Thoracic aorta (tissue), 2 donors: ENCODE results near the gene MYD88. TPM values are rescaled to one million over a fixed set of nuclear protein-coding genes. Genes with fewer than 3 reads are reported as not detected.
"Not testable (repeated sequence)": the region's sequence is repeated elsewhere in the genome, so short reads cannot be mapped to it uniquely, and the experiment has no call there.

Source experiments
- ATAC-seq: fragments of 150-250 bp; one replicate; pipeline ENCODE4 v1.8.0; 2017; ENCODE audit warnings: low read depth; ENCODE audit not compliant: insufficient number of reproducible peaks, low FRiP score
- DNase-seq: peaks from one replicate; pipeline ENCODE4 v3.0.0-alpha.2; 2020; ENCODE audit warnings: low spot score
- H3K27ac ChIP-seq, 2 donors: fragments of 200-600 bp; sonication (generic); 1 replicate in 1 of 2; 2 replicates in 1 of 2; pipeline ENCODE4 v1.5.1; 2016; ENCODE audit warnings: mild to moderate bottlenecking in 2 of 2, moderate library complexity in 2 of 2
- H3K27me3 ChIP-seq: fragments of 200-600 bp; sonication (generic); replicated peaks from 2 replicates; pipeline ENCODE4 v1.6.0; 2016; ENCODE audit warnings: mild to moderate bottlenecking; ENCODE audit not compliant: insufficient read depth
- H3K36me3 ChIP-seq: fragments of 200-600 bp; sonication (generic); one replicate; pipeline ENCODE4 v1.5.1; 2016
- H3K4me1 ChIP-seq, 2 donors: fragments of 200-600 bp; sonication (generic); 1 replicate in 1 of 2; 2 replicates in 1 of 2; pipeline versions ENCODE4 v1.5.1 to v1.6.0; 2016; ENCODE audit warnings: low read depth in 2 of 2, mild to moderate bottlenecking in 1 of 2; ENCODE audit not compliant: control insufficient read depth in 1 of 2
- H3K4me3 ChIP-seq: fragments of 200-600 bp; sonication (generic); 2 replicates; pipeline ENCODE4 v1.5.1; 2016; ENCODE audit warnings: mild to moderate bottlenecking
- H3K9me3 ChIP-seq: fragments of 200-600 bp; sonication (generic); 2 replicates; pipeline ENCODE4 v1.5.1; 2016
- total RNA-seq, 2 donors: library from RNA; depleted of rRNA; stranded (reverse); fragments of >200 nt; gene quantifications; one replicate each; pipeline versions ENCODE4 v1.1.0 to v1.2.3, GENCODE V29; 2016
- TF ChIP-seq, protein P1 (sequence below): fragments of 200-600 bp; sonication (generic); IDR thresholded peaks from one replicate; pipeline ENCODE4 v1.5.1; 2019; ENCODE audit warnings: antibody characterized with exemption

The MYD88 gene
- total RNA-seq, 2 donors from 2014 or later: 27.8 to 49.7 TPM

DNA sequence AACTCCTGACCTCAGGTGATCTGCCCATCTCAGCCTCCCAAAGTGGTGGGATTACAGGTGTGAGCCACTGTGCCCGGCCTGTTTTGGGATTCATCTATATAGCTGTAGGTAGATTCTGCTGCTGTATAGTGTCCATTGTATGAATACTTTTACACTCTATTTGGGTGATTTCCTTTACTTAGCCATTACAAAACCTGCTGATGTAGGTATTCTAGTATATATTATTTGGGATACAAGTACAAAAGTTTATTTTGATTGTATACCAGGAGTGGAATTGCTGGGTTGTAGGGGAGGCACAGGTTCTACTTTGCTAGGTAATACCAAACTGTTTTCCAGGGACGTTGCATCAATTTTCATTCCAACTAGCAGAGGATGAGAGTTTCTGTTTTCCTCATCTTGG, 17.4 kb downstream of the MYD88 start:
- Histone ChIP-seq H3K27ac (no peak overlapping the region), H3K27me3 (no peaks in the 10 kb centered on the region), H3K36me3 (no peaks in the 10 kb centered on the region), H3K4me1 (no peaks in the 10 kb centered on the region), H3K4me3 (no peak overlapping the region), H3K9me3 (no peaks in the 10 kb centered on the region)
- ATAC-seq: no peak
- DNase-seq: no peak
- TF ChIP-seq, protein P1, sequence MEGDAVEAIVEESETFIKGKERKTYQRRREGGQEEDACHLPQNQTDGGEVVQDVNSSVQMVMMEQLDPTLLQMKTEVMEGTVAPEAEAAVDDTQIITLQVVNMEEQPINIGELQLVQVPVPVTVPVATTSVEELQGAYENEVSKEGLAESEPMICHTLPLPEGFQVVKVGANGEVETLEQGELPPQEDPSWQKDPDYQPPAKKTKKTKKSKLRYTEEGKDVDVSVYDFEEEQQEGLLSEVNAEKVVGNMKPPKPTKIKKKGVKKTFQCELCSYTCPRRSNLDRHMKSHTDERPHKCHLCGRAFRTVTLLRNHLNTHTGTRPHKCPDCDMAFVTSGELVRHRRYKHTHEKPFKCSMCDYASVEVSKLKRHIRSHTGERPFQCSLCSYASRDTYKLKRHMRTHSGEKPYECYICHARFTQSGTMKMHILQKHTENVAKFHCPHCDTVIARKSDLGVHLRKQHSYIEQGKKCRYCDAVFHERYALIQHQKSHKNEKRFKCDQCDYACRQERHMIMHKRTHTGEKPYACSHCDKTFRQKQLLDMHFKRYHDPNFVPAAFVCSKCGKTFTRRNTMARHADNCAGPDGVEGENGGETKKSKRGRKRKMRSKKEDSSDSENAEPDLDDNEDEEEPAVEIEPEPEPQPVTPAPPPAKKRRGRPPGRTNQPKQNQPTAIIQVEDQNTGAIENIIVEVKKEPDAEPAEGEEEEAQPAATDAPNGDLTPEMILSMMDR: no peak

DNA sequence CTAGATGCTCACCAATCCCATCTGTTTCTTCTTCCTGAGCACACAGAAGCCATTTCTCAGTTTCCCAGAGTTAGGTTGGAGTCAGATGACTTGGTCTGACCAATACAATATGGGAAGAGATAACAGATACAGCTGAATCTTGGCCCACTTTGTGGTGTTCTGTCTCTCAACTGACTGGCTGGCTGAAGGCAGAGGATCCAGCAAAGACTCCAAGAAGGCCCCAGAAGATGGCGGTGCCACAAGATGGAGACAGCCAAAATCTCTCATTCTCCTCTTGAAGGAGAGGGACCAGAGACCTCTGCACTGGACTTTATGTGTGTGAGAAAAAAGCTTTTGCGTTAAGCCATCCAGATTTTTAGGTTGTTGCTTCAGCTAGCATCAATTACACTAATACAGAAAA, 18.7 kb downstream of the MYD88 start:
- DNase-seq (no peak), ATAC-seq (no peak)
- Histone ChIP-seq H3K36me3 (no peaks in the 10 kb centered on the region), H3K9me3 (no peaks in the 10 kb centered on the region), H3K4me3 (no peak overlapping the region), H3K27ac (no peak overlapping the region), H3K4me1 (no peaks in the 10 kb centered on the region), H3K27me3 (no peaks in the 10 kb centered on the region)
- TF ChIP-seq, protein P1: no peak

DNA sequence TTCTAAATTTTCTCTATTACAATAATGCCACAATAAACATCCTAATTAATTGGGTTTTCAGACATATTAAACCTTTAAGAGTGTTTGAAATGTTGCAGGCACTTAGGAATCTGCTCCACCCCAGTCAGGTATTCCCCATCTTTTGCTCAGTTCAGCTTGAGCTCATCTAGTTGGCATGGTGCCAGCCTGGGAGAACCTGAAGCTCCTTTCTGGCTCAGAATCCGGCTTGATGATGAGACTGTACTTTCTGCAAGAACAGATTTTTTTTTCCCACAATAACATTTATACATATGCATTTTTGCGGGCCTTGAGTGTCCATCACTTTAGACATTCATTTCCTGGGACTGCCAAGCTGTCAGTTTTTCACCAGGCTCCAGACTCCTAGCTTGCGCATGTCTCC, 19.1 kb downstream of the MYD88 start:
- H3K36me3 ChIP-seq: no peaks in the 10 kb centered on the region
- no peaks in the 10 kb centered on the region for H3K4me1 ChIP-seq
- H3K27me3 ChIP-seq: no peaks in the 10 kb centered on the region
- ATAC-seq: no peak
- H3K9me3 ChIP-seq: no peaks in the 10 kb centered on the region
- no peak for DNase-seq
- TF ChIP-seq, protein P1: no peak
- no peak overlapping the region for H3K4me3 ChIP-seq
- no peak overlapping the region for H3K27ac ChIP-seq

DNA sequence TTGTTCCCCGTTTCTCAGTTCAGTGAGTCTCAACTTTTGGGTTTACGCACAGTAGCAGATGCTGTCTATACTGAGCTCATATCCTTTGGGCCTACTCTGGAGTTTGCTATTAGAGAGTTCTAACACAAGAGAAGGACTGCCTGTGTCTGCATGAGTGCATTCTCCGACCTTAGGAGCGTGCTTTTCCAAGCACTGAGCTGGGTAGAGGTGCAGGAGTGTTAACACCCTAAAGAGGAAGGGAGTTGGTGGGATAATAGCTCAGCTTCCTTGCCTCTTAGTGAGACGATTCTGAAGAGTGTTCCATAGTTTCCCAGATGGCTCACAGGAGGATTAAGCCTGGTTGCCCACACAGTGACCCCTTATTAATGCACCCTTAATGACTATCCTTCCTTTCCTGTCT, 20.0 kb downstream of the MYD88 start:
- DNase-seq: no peak

DNA sequence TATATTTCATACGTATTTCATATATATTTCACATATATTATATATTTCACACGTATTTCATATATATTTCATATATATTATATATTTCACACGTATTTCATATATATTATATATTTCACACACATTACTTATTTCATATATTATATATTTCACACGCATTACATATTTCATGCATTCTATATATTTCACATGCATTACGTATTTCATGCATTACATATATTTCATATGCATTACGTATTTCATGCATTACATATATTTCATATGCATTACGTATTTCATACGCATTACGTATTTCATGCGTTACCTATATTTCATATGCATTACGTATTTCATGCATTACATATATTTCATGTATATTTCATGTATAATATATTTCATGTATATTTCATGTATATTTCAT, 22.2 kb downstream of the MYD88 start:
- H3K4me3 ChIP-seq, H3K27ac ChIP-seq, H3K27me3 ChIP-seq, H3K4me1 ChIP-seq, H3K9me3 ChIP-seq, DNase-seq, H3K36me3 ChIP-seq, ATAC-seq: not testable (repeated sequence)

More for the DNA sequence above, 20.0 kb downstream of the MYD88 start:
- Histone ChIP-seq H3K27ac (no peak overlapping the region), H3K4me3 (no peak overlapping the region), H3K27me3 (no peaks in the 10 kb centered on the region), H3K4me1 (no peaks in the 10 kb centered on the region), H3K9me3 (no peaks in the 10 kb centered on the region), H3K36me3 (no peaks in the 10 kb centered on the region)
- ATAC-seq: no peak
- TF ChIP-seq, protein P1: no peak

DNA sequence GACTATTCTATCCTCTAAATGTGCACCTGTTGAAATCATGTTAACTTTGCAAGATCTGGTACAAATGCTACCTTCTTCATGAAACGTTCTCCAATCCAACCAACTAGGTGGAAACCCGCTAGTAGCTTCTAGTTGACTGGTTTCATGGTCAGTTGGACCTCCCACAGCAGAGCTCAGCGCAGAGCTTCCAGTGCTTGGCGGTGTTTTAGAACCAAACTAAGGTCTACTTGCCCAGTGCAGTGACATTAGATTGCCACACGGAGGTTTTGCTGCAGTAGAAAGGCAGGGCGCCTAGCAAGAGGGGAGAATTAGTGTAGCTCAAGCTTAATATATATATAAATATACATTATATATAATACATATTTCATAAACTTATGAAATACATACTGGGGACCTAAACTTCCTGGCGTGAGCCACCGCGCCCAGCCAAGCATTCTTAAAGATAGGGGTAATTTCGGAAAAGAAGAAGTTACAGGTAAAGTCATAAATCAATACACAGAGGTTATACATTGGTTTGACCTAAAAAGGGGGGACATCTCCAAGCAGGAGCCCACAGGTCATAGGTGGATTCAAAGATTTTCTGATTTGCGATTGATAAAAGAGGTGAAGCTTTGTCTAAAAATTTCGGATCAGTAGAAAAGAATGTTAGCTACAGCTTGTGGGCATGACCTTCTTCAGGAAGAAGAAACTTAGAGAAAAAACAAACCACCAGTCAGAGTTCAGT, 24.8 kb downstream of the MYD88 start:
- TF ChIP-seq, protein P1: peak; percentile 29
- Histone ChIP-seq H3K4me1 (peaks cover 9 to 20% of the 10 kb centered on the region in 2 donors), H3K9me3 (no peaks in the 10 kb centered on the region), H3K27ac (peak overlapping the region in 1 of 2 donors; percentile 82), H3K4me3 (no peak overlapping the region), H3K27me3 (no peaks in the 10 kb centered on the region), H3K36me3 (no peaks in the 10 kb centered on the region)
- ATAC-seq (no peak), DNase-seq (no peak)
